GM04503 (cell line): ENCODE data around the gene NOL7.

Experiments
- DNase-seq: peaks from one replicate; pipeline ENCODE4 v3.0.0-alpha.2; 2012; ENCODE audit warnings: low read depth

Gene NOL7

DNA sequence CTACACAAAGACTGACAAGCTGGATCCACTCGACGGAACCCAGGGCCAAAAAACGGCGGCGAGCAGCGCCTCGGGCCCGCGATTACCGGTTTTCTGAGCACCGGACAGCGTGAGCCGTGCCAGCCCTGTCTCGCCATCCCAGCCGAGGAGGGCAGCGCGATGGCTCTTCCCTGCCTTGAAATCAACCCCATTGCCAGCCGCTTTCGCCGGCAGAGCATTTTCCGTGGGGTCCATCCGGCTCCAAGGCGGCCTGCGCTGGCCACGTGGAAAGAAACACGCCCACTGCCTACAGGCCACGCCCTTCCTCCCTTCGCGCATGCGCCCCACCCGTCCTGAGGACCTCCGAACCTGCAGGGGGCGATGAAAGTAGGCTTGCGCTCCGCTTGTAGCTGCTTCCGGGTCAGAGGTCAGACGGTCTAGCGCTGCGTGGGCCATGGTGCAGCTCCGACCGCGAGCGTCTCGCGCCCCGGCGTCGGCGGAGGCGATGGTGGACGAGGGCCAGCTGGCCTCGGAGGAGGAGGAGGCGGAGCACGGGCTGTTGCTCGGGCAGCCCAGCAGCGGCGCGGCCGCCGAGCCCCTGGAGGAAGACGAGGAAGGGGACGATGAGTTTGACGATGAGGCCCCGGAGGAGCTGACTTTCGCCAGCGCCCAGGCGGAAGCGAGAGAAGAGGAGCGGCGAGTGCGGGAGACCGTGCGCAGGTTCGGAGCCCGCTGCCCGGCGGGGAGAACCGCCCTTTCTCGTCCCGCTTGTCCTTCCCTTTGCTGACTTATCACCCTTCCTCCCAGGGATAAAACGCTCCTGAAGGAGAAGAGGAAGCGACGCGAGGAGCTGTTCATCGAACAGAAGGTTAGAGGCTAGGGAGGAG lies at the start of gene NOL7:
NOL7 (plus strand) TSS at position 410 of the 866 bp plus-strand sequence; CDS start at position 434, 24 bp downstream.
- DNase-seq: peak; percentile 76

DNA sequence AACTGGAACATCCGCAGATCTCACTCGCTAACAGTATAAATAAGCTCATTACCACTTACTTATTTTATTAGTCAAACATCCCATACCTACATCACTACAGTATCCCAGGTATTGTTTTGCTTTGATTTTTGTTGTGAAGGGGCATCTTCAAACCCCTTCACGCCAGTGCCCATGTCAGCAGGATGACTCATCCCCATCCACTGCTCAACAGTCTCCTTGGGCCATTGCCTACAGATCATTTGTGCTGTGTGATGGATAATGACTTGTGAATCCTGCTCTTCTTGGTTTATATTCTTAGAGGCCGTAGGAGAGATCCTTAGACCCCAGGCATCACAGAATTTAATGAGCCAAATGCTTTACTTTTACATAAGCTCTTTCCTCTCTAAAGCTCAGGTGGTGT lies 49.2 kb upstream of the NOL7 start:
- DNase-seq: no peak

DNA sequence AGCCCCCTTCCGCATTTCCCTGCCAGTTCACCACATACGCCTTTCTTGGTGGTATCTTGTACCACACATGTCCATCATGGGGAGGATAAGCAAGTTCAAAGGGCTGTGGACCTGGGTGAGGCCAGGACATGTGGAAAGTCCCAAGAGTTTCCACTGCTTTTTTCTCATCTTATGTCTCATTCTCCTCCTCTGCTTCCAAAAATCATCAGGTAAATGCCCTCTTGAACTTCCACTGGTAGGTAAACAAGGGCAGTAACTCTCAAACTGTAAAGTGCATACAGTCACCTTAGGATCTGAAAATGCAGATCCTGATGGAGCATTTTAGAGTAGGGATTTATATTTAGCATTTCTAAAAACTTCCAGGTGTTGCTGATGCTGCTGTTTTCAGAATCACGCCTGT lies 48.6 kb upstream of the NOL7 start:
- DNase-seq: no peak

DNA sequence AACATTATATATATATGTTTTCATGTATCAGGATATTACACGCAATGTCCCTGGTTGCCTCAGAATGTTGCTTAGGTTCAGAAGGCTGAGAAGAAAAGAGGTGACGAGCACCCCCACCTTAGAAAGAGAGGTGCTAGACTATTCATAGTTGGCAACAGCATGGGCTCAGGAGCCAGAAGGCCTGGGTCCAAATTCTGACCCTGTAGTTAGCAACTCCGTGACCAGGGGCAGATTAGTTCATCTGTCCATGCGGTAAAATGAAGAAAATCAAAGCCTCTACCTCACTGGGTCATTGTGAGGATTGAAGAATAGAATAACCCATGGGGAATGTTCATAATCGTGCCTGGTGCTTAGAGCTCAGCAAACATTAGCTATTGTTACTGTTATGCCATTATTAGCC lies 46.2 kb upstream of the NOL7 start:
- DNase-seq: no peak

DNA sequence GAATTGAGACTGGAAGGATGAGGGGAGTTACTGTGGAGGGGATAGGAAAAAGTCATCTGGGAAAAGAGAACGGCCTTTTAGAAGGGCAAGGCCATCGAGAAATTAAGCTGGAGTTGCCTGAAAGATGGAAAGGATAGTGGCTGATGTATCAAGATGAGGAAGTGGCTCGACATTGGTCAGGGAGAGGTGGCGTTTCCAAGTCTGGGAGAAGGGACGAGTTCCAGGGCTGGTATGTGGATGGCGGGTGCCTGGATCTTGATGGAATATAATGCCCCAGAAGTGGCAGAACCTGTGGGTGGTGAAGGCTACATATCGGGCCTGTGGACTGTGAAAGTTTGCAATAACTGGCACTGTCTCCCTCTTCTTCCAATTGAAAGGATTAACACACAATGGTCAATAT lies 42.9 kb upstream of the NOL7 start:
- no peak for DNase-seq

DNA sequence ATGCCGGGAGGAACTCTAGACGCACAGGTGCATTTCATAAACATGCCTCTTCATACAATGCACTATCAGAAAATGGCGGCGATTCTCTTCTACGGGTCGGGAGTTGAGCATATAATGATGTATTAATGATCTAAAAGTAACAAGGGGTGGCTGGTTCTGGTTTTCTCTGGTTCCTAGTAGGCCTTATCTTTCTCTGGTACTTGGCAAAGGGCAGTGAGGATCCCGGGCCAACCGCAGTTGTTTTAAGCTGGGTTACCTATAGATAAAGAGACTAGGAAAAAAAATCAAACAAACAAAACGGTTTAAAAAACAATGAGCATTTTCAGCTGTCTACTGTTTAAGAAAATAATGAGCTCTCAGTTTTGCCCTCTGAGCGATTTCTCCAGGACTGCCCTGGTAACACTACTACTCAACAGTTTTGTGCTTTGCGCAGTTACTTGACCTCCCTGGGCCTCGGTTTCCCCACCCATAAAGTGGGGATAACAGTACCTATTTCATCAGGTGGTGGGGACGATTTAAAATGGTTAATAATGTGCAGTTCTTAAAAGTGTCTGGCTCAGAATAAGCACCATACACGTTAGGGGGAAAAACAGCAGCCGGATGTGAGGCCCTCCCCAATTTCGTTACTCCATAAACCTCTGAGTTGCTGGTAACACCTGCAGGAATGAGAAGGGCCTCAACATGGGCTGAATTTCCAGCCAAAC lies 42.0 kb upstream of the NOL7 start:
- no peak for DNase-seq

DNA sequence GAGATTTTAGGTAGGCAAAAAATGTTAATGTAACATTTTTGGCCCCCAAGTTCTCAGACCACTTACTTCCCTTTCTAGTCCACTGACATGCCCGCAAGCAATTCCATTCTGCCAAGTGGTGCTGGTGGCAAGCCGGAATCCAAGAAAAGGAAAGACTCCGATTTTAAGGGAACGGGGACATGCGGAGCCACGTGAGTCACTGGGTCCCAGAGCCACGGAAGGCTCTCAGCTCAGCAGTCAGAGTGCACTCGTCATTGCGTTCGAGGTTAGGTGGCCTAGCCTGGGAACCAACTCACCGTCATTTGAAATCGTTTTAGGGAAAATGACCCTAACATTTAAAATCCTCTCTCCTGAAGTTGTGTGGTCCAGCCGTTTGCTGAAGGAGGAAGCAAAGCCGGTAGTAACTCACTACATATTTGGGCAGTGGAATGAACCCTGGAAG lies 41.4 kb upstream of the NOL7 start:
- no peak for DNase-seq

DNA sequence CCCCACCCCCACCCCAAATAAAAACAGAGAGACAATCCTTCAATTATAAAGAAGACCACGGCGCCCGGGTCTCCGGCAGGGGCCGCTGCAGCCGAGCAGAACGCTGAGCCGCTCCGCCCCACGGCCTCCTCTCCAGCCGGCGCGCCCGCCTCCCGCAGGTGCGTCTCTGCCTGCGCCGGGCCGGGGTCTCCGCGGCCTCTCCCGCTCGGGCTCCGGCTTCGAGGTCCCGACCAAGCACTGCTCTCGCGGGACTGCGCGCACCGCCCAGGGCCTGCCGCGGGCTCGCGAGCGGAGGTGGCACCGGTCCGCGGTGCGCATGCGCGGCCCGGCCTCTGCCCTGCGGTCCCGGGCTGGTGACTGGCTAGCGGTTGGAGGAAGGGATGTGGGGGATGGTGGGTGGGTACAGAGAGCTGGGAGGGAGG lies 41.0 kb upstream of the NOL7 start:
- DNase-seq: peak; percentile 39

DNA sequence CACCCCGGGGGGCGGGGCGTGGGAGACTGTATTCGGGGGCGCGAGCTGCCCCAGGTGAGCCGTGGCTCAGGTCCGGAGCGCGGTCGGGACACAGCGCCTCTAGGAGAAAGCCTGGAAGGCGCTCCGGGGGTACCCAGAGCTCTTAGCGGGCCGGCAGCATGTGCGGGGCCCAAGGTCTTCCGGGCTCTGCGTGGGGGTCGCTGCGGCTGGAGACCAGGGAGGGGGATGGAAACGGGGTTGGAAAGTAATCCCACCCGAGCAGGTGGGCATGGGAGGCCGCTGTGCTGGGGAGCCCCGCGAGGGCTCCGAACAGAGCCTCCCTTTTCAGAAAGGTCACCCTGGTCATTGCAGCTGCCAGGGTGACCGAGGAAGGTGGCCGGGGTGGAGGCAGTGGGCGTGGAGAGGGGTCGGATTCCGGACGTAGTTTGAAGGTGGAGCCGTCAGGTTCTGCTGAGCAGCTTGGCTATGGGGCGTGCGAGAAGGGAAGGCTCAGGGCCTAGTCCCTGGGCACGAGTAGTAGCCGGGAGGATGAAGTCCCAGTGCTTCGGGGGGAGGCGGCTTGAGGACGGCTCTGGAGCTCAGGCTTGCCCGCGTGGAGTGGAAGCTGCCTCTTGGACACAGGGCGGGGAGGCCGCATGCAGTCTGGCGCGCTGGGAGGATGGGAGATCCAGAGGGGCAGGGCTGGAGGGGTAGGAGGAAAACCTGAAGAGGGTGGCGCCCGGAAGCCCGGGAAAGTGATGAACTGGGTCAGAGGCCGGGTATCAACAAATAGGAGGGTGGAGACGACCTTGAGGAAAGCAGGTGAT lies 40.4 kb upstream of the NOL7 start, which contains the start of gene SIRT5:
SIRT5 (plus strand) TSS at position 31 of the 806 bp plus-strand sequence. CDS start 9,510 bp downstream, outside the sequence.
- peak; percentile 27 for DNase-seq

DNA sequence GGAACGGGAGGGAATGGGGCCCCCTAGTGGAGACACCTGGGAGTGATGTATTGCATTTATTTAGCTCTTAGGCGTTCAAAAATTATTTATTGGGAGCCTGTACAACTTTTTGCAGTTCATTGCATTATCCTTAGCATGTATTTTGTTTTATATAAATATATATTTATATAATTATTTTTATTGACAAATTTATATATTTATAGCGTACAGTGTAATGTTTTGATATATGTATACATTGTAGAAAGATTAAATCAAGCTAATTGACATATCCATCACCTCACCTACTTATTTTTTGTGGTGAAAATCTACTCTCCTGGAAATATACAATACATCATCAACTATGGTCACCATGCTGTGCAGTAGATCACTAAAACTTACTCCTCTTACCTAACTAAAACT lies 39.8 kb upstream of the NOL7 start:
- no peak for DNase-seq

DNA sequence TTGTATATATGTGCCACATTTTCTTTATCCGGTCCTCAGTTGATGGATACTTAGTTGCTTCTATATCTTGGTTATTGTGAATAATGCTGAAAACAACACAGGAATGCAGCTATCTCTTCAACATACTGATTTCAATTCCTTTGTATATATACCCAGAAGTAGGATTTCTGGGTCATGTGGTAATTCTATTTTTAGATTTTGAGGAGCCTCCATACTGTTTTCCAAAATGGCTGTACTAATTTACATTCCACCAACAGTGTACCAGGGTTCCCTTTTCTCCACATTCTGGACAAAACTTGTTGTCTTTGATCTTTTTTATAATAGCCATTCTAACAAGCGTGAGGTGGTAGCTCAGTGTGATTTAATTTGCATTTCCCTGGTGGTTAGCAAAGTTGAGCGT lies 39.1 kb upstream of the NOL7 start:
- DNase-seq: no peak

DNA sequence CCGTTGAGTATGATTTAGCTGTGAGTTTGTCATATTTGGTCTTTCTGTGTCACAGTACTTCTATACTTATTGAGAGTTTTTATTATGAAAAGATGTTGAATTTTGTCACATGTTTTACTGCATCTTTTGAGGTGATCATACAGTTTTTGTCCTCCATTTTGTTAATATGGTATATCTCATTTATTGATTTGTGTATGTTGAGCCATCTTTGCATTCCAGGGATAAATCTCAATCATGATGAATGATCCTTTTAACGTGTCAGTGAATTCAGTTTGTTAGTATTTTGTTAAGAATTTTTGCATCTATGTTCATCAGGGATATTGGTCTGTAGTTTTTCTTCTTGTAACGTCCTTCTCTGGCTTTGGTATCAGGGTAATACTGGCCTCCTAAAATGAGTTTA lies 37.2 kb upstream of the NOL7 start:
- DNase-seq: no peak

DNA sequence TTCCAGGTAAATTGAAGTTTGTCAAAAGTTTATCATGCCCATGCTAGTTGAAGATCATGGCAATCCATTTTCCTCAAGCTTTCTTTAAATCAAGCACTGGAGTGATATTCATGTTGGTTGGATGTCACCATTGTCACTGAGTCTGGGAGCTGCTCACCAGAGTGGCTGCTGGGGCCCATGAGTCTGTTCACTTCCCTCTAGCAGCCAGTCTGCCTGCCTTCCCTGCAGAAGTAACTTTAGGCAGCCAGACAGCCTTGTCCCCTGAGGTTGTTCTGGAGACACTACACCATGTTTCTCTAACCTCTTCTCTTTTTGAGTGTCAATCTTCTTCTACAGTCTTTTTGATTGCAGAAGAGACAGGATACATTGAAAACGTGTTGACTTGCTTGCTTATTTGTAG lies 35.2 kb upstream of the NOL7 start:
- DNase-seq: no peak

DNA sequence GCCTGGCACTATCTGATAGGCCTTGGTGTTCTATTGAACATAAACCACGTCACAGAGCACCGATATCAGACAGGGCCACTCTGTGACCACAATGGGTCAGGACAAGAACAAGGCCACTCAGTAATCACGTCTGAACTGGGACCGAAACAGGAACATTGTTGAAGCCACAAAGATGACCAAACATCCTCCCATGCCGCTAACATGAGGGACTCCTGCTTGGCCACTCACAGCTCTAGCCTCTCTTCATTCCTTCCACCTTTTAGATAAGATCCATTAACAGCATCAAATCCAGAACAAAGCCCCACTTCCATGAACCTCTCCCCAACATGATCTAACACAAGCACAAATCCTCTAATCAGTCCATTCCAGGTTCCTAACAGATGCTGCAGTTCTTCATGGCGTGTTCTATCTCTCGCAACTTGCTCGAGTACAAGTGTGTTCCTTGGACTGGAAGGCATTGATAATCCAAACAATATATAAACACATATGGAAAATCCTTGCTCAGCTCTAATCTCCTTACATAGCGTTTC lies 33.4 kb upstream of the NOL7 start:
- DNase-seq: no peak

DNA sequence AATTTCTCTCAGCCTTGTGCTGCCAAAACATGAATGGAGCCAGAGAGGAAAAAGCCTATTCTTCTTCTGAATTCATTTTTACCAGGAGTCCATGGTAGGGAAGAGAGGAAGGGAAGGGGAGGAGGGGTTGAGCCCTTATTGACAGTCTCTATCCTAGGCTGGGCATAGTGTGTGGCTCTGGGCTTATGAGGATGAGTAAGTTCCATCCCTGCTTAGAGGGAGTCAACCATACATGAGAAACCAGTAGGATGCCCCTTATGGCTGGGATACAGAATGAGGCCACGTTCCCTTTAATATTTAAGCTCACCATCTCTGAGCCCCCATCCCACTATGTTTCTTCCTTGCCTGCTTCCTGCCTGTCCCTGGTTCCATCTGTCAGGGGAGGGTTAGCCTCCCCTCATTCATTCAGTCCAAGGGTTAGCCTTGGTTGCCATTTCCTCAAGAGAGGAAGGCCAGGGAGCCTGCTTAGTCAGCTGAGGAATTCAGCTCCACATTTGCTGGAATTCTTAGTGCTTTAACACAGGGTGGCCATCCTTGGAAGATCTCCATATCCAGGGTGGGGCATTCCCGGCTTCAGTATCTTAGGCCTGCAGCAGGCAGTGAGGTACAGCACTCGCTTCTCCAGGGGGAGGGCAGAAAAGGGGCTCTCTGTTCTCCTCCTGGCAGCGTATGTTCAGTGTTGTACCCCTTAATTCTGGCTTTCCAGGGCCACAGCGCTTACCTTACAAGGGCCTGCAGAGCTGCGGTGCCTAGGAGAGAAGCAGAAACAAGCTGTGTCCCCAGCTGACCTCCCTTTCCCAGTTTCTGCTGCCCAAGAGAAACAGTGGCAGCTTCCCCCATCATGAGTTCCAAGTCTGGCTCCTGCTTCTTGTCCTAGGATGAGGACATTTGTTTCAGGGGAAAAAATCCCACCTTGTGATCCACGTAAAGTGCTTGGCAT lies 28.3 kb upstream of the NOL7 start:
- peak; percentile 31 for DNase-seq

DNA sequence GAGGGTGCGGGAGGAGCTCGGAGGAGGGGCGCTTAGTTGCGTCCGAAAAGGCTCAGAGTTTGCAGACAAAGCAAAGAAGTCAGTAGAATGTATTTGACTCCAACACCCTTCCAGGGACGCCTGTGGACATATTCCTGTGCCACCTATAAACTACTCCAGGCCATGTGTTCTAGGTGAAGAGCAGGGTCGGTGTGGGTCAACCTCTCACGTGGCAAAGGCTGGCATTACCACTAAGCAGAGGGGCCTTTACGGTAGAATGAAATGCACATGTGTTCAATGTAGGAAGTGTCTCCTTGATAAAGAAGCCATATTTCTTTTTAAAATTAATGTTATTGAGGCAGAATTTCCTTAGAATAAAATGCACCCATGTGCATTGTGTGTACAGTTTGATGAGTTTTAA lies 25.3 kb upstream of the NOL7 start:
- DNase-seq: no peak

DNA sequence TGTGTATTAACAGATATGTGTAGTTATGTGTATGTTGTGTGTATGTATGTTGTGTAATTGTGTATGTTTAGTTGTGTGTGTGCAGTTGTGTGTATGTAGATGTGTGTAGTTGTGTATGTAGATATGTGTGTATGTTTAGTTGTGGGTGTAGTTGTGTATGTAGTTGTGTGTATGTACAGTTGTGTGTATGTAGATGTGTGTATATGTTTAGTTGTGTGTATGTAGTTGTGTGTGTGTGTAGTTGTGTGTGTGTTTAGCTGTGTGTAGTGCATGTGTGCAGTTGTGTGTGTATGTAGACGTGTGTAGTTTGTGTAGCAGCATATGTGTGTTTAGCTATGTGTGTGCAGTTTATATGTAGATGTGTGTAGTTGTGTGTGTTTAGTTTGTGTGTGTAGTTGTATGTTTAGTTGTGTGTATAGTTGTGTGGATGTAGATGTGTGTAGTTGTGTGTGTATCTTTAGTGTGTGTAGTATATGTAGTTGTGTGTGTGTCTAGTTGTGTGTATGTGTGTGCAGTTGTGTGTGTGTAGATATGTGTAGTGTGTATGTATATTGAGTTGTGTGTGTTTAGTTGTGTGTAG lies 24.5 kb upstream of the NOL7 start:
- DNase-seq: no peak

DNA sequence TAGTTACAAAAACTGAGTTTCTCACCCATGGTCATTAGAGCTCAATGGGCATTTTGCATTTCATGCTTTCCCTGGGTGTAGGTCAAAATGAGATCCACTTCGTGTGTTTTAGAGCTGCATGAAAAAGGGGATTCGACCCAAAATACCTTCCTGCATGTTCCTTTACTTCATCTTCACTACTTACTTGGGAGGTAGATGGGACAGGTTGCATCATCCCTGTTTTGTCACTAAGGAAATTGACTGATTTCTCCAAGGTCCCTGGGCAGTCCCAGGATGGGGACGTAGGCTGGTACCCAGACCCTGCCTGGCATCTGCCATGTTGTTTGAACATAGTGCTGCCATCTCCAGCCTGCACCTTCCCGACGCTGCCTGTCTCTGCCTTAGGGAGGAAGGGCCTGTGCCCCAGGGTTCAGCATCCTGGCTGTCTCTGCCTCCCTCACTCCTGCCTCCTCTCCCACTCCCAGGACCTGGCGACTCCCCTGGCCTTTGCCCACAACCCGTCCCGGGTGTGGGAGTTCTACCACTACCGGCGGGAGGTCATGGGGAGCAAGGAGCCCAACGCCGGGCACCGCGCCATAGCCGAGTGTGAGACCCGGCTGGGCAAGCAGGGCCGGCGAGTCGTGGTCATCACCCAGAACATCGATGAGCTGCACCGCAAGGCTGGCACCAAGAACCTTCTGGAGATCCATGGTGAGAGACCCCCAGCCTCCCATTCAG lies 23.8 kb upstream of the NOL7 start:
- DNase-seq: no peak

DNA sequence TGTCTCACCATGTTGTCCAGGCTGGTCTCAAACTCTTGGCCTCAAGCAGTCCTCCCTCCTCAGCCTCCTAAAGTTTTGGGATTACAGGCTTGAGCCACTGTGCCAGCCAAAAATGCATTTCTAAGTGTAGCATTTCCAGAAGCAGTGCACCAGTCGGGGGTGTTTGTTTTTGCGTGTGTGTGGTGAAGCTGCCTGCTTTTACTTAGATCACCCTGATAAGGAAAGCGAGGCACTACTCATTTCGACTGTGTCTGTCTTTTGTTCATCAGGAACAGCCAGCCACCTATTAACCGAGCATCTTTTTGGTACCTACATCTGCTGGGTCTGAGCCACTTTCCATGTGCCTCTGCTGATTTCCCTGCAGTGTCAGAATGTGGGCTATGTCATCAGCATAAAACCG lies 22.0 kb upstream of the NOL7 start:
- no peak for DNase-seq

DNA sequence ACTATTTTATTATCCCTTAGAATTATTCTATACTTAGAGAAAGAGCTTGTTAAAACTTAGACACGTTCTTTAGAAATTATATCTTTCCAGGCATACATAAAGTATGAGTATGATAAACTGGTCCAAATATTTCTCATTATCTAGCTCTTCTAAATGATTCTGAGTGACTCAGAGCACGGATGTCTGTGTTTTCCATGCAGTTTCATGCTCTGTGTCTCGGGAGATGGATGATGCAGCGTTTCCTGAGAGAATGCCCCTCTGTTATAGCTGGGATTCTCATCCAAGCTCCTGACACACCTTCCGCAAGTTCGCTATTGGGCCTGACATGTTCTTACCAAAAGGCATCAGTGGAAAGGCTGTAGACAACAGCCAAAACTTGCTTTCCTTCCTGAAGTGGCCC lies 21.4 kb upstream of the NOL7 start:
- no peak for DNase-seq
